ENCODE results near the gene STX8. TPM values are rescaled to one million over a fixed set of nuclear protein-coding genes. Genes with fewer than 3 reads are reported as not detected.

Gene STX8
- total RNA-seq, 1 donor from 2014 or later: 61.0 TPM

DNA sequence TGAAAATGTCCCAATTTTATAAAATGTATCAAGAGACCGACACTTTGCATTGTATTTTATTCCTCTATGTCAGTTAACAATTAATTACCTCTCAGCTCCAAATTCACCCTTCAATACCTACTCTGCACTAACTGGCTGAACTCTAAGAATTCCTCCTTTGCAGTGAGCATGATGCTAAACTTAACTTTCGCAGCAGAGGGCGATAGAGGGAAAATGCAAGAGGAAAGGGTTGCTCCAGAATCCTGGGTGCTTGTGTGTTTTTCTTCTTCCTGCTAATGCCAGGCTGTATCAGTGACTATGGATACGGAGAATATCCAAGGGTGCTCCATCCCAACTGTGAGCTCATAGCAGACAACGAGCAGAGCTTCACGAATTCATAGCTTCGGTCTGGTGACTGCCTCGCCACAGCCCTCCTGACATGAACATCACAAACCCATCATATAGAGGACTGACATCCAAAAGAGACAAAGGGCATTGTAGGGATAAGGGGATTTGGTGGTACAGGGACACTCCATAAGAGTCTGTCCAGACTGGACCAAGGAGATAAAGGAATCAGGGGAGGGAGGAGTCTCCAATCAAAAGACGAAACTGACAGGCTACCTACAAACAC lies 172.9 kb downstream of the STX8 start:
- TF ChIP-seq, protein P1, sequence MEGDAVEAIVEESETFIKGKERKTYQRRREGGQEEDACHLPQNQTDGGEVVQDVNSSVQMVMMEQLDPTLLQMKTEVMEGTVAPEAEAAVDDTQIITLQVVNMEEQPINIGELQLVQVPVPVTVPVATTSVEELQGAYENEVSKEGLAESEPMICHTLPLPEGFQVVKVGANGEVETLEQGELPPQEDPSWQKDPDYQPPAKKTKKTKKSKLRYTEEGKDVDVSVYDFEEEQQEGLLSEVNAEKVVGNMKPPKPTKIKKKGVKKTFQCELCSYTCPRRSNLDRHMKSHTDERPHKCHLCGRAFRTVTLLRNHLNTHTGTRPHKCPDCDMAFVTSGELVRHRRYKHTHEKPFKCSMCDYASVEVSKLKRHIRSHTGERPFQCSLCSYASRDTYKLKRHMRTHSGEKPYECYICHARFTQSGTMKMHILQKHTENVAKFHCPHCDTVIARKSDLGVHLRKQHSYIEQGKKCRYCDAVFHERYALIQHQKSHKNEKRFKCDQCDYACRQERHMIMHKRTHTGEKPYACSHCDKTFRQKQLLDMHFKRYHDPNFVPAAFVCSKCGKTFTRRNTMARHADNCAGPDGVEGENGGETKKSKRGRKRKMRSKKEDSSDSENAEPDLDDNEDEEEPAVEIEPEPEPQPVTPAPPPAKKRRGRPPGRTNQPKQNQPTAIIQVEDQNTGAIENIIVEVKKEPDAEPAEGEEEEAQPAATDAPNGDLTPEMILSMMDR (IDR thresholded peaks at IDR 0.05; ENCODE audit: partially characterized antibody, unreplicated experiment): peak; percentile 65
- DNase-seq: peak; percentile 63
- Mint-ChIP-seq H3K4me3 (ENCODE audit: unreplicated experiment) (no peak overlapping the region), H3K4me1 (ENCODE audit: low read depth, unreplicated experiment) (peaks cover 5% of the 10 kb centered on the region), H3K27ac (ENCODE audit: unreplicated experiment) (no peak overlapping the region), H3K36me3 (ENCODE audit: unreplicated experiment) (no peaks in the 10 kb centered on the region), H3K27me3 (ENCODE audit: unreplicated experiment) (no peaks in the 10 kb centered on the region), H3K9me3 (ENCODE audit: unreplicated experiment) (no peaks in the 10 kb centered on the region)

DNA sequence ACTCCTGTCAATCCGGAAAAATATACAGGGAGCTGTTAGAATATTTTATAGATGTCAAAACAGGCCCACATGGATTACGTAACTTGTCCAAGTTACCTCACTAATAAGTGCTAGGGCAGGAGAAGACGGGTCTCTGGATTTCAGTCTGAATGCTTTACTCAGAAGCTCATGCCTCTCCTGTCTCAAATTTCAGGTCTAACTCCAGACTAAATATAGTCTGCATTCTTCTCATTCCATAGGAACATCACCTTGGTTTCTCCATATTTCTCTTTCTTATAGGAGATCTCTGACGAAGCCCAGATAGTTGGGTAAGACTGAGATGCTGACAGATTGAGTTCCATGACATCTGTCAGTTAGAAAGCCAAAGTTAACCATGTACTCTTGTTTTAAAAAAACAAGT lies 174.2 kb downstream of the STX8 start:
- Mint-ChIP-seq H3K9me3 (ENCODE audit: unreplicated experiment) (no peaks in the 10 kb centered on the region), H3K27me3 (ENCODE audit: unreplicated experiment) (no peaks in the 10 kb centered on the region), H3K4me3 (ENCODE audit: unreplicated experiment) (no peak overlapping the region), H3K4me1 (ENCODE audit: low read depth, unreplicated experiment) (peaks cover 5% of the 10 kb centered on the region), H3K27ac (ENCODE audit: unreplicated experiment) (no peak overlapping the region), H3K36me3 (ENCODE audit: unreplicated experiment) (no peaks in the 10 kb centered on the region)
- DNase-seq: no peak
- TF ChIP-seq, protein P1 (IDR thresholded peaks at IDR 0.05; ENCODE audit: partially characterized antibody, unreplicated experiment): no peak

DNA sequence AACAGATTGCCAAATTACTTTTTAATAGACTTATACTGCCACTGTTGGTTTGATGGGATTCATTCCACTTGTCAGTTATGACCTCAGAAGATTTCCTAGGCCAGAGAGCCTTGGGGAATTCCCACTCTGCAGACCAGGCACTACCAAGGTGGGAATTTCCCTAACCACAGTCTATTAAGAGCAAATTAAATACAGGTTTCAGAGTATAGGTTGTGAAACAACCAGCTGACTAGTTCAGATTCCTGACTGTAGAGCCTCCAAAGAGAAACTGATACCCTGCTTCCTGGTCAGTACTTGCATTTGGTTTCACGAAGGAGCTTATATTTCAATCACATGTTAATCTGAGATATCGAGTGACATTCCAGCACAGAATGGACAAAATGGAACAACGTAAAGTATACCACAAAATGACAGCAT lies 186.5 kb downstream of the STX8 start:
- H3K36me3 Mint-ChIP-seq (ENCODE audit: unreplicated experiment): peaks cover 9% of the 10 kb centered on the region
- TF ChIP-seq, protein P1 (IDR thresholded peaks at IDR 0.05; ENCODE audit: partially characterized antibody, unreplicated experiment): no peak
- DNase-seq: no peak
- H3K27ac Mint-ChIP-seq (ENCODE audit: unreplicated experiment): no peak overlapping the region
- H3K27me3 Mint-ChIP-seq (ENCODE audit: unreplicated experiment): no peaks in the 10 kb centered on the region
- no peak overlapping the region for H3K4me3 Mint-ChIP-seq (ENCODE audit: unreplicated experiment)
- peaks cover 1% of the 10 kb centered on the region for H3K4me1 Mint-ChIP-seq (ENCODE audit: low read depth, unreplicated experiment)
- H3K9me3 Mint-ChIP-seq (ENCODE audit: unreplicated experiment): no peaks in the 10 kb centered on the region

DNA sequence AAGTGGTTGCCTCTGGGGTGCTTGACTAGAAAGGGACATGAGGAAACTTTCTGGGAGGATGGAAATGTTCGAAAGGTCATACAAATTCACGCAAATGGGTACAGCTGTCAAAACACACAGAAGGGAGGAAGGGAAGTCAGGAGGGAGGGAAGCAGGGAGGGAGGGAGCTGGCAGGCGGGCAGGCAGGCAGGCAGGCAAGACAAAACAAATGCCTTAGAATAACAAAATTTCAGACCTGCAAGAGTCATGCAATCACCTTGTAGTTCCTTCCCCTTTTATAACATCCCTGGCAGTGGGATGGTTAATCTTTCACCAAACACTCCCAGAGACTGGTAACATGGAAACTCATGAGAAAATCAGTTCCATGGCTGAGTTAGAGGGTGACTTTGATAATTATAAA lies 189.2 kb downstream of the STX8 start:
- Mint-ChIP-seq H3K9me3 (ENCODE audit: unreplicated experiment) (no peaks in the 10 kb centered on the region), H3K27me3 (ENCODE audit: unreplicated experiment) (no peaks in the 10 kb centered on the region), H3K36me3 (ENCODE audit: unreplicated experiment) (no peaks in the 10 kb centered on the region), H3K4me1 (ENCODE audit: low read depth, unreplicated experiment) (peaks cover 1% of the 10 kb centered on the region), H3K4me3 (ENCODE audit: unreplicated experiment) (no peak overlapping the region), H3K27ac (ENCODE audit: unreplicated experiment) (no peak overlapping the region)
- TF ChIP-seq, protein P1 (IDR thresholded peaks at IDR 0.05; ENCODE audit: partially characterized antibody, unreplicated experiment): no peak
- no peak for DNase-seq

DNA sequence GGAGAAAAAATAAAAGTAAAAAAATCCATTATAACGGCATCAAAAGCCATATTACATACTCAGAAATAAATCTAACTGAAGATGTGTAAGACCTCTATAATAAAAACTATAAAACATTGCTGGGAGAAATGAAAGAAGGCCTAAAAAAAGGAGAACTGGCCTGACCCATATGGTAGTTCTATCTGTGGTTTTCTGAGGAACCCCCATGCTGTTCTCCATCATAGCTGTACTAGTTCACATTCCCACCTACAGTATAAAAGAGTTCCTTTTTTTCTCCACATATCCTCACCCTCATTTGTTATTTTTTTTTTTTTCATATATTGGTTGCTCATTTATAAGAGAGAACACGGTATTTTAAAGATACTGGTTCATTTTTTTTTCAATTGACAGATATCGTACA lies 191.8 kb downstream of the STX8 start:
- Mint-ChIP-seq H3K4me3 (ENCODE audit: unreplicated experiment) (no peak overlapping the region), H3K4me1 (ENCODE audit: low read depth, unreplicated experiment) (peaks cover 1% of the 10 kb centered on the region), H3K27me3 (ENCODE audit: unreplicated experiment) (no peaks in the 10 kb centered on the region), H3K36me3 (ENCODE audit: unreplicated experiment) (no peaks in the 10 kb centered on the region), H3K27ac (ENCODE audit: unreplicated experiment) (no peak overlapping the region), H3K9me3 (ENCODE audit: unreplicated experiment) (no peaks in the 10 kb centered on the region)
- TF ChIP-seq, protein P1 (IDR thresholded peaks at IDR 0.05; ENCODE audit: partially characterized antibody, unreplicated experiment): no peak
- no peak for DNase-seq
